Left colon (tissue), 2 donors: Measurements from ENCODE around the gene FHAD1. TPM values are rescaled to one million over a fixed set of nuclear protein-coding genes. Genes with fewer than 3 reads are reported as not detected.

ENCODE experiments used
- ATAC-seq: fragments of 200-7000 bp; cut with Tn5 transposase; one replicate; pipeline ENCODE4 v1.9.1; 2020; ENCODE audit warnings: mild to moderate bottlenecking, moderate library complexity
- DNase-seq, 2 donors: peaks; one replicate each; pipeline ENCODE4 v3.0.0-alpha.2; 2020
- intact Hi-C, 2 donors: fragments of 100-400 bp; cut with DNase I in 1 of 2; cut with micrococcal nuclease in 1 of 2; formaldehyde crosslinking; loops; one replicate each; pipeline versions ENCODE4 v1.11.2 to v1.14.0; 2022; cut with DNase I, micrococcal nuclease
- total RNA-seq, 2 donors: library from RNA; stranded (reverse); fragmentation: NEBNext Ultra II Directional; extraction: Animal tissue kit (Norgen Biotek cat#: 25700); gene quantifications; one replicate each; pipeline ENCODE4 v1.2.1, GENCODE V29; 2021
- donor health status: DM: no; HTN: no; CAD: no.
- donor health status: DM: yes; HTN: yes; CAD: no.

Gene FHAD1
- total RNA-seq, 2 donors from 2014 or later = 1.2 to 1.3 TPM

- DNase-seq (no peak), ATAC-seq (no peak)
- intact Hi-C loops = no loop called here
Observed at GRCh38 chr1:15348648-15349047, 101.6 kb downstream of the FHAD1 start.

GRCh38 chr1:15349133-15349532 is 102.1 kb downstream of the FHAD1 start:
- intact Hi-C loops = no loop called here
- DNase-seq (no peak), ATAC-seq (no peak)

GRCh38 chr1:15350151-15350550 is 103.1 kb downstream of the FHAD1 start:
- intact Hi-C loops = no loop called here
- ATAC-seq (no peak), DNase-seq (no peak)

- intact Hi-C loops = no loop called here
- ATAC-seq = peak; percentile 81
- peak; percentile 76 to 85 for DNase-seq
Observed at GRCh38 chr1:15350551-15351200, 103.7 kb downstream of the FHAD1 start.

- intact Hi-C loops = no loop called here
- DNase-seq = peak in 1 of 2 donors; percentile 68
- peak; percentile 71 for ATAC-seq
Observed at GRCh38 chr1:15351310-15351709, 104.3 kb downstream of the FHAD1 start.

- ATAC-seq (peak; percentile 60), DNase-seq (peak; percentile 46 to 73)
- intact Hi-C loops = no loop called here
Observed at GRCh38 chr1:15352128-15352957, 105.3 kb downstream of the FHAD1 start.

- ATAC-seq (no peak), DNase-seq (no peak)
- intact Hi-C loops = no loop called here
Observed at GRCh38 chr1:15353839-15354579, 107.0 kb downstream of the FHAD1 start.

- DNase-seq = no peak
- ATAC-seq = no peak
- intact Hi-C loops = no loop called here
Observed at GRCh38 chr1:15354580-15354965, 107.5 kb downstream of the FHAD1 start.

GRCh38 chr1:15355968-15356625 is 109.1 kb downstream of the FHAD1 start:
- DNase-seq (no peak), ATAC-seq (no peak)
- intact Hi-C loops = no loop called here

- intact Hi-C loops = no loop called here
- no peak for ATAC-seq
- no peak for DNase-seq
Observed at GRCh38 chr1:15357612-15358207, 110.7 kb downstream of the FHAD1 start.

- ATAC-seq (peak; percentile 85), DNase-seq (peak in 1 of 2 donors; percentile 61)
- intact Hi-C loops = no loop called here
Observed at GRCh38 chr1:15358565-15359133, 111.6 kb downstream of the FHAD1 start.

- DNase-seq (no peak), ATAC-seq (no peak)
- intact Hi-C loops = no loop called here
Observed at GRCh38 chr1:15360700-15361099, 113.7 kb downstream of the FHAD1 start.

GRCh38 chr1:15362096-15362736 is 115.2 kb downstream of the FHAD1 start:
- ATAC-seq = no peak
- intact Hi-C loops = no loop called here
- DNase-seq = no peak

- ATAC-seq = no peak
- no peak for DNase-seq
- intact Hi-C loops = no loop called here
Observed at GRCh38 chr1:15362737-15363128, 115.7 kb downstream of the FHAD1 start.

GRCh38 chr1:15364740-15365139 is 117.7 kb downstream of the FHAD1 start:
- DNase-seq (no peak), ATAC-seq (no peak)
- intact Hi-C loops = no loop called here

- ATAC-seq (no peak), DNase-seq (no peak)
- intact Hi-C loops = no loop called here
Observed at GRCh38 chr1:15368888-15369287, 121.9 kb downstream of the FHAD1 start.

- intact Hi-C loops = no loop called here
- DNase-seq (no peak), ATAC-seq (no peak)
Observed at GRCh38 chr1:15370268-15370667, 123.2 kb downstream of the FHAD1 start.
